Anterior cingulate cortex (tissue), 58 donors: ENCODE data around the gene RFX3.
A peak's percentile ranks its signal among the peaks of the same experiment; 100 is the strongest.

Experiments used
- DNase-seq, 58 donors: peaks; one replicate each; lab custom pipeline; 2025; lab: John Stamatoyannopoulos, UW

RFX3 gene

GRCh38 chr9:3441197-3441816, 84.5 kb downstream of the RFX3 start:
- DNase-seq = peak in 8 of 58 donors; percentile 1 to 22 (median 6)

GRCh38 chr9:3436629-3437420, 89.0 kb downstream of the RFX3 start:
- no peak for DNase-seq

GRCh38 chr9:3435732-3436131, 90.1 kb downstream of the RFX3 start:
- DNase-seq = no peak

GRCh38 chr9:3434594-3434993, 91.2 kb downstream of the RFX3 start:
- DNase-seq = no peak

DNA sequence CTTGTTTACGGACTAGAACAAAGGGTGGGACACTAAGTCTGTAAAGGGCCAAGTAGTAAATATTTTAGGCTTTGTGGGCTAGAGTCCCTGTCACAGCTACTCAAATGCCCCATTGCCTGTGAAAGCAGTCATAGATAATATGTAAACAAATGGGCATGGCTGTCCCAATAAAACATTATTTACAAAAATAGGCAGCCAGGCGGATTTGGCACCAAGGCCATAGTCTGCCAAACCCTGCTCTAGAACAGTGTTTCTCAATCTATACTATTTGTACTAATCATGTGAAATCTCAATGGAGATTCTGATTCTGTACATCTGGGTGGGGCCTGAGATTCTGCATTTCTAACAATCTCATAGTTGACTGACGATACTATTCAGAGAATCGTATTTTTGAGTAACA, 92.0 kb downstream of the RFX3 start:
- no peak for DNase-seq

DNA sequence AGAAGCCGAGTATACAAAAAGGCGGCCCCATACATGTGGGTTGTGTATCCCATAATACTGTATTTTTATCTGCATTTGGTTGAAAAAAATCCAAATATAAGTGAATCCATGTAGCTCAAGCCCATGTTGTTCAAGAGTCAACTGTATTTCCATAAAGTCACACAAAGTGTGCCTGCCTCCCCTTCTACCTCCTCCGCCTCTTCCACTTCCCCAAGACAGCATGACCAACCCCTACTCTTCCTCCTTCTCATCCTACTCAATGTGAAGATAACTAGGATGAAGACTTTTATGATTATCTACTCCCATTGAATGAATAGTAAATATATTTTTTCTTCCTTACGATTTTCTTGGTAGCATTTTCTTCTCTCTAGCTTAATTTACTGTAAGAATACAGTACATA, 92.7 kb downstream of the RFX3 start:
- DNase-seq = no peak

DNA sequence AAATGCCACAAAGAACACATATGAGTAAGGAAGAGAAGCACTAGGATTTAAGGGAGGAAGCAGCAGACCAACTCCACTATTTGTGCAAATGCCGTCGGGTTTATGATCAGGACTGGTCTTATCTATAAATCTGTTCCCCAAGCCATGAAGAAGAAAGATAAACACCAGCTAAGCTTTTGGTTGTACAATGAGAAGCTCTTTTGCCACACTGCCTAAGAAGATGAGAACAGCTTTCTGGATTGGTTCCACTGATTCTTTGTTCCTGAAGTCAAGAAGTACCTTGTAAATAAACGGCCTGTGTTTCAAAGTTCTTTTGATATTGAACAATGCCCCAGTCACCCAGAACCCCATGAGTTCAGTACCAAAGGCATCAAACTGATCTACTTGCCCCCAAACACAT, 93.9 kb downstream of the RFX3 start:
- no peak for DNase-seq

DNA sequence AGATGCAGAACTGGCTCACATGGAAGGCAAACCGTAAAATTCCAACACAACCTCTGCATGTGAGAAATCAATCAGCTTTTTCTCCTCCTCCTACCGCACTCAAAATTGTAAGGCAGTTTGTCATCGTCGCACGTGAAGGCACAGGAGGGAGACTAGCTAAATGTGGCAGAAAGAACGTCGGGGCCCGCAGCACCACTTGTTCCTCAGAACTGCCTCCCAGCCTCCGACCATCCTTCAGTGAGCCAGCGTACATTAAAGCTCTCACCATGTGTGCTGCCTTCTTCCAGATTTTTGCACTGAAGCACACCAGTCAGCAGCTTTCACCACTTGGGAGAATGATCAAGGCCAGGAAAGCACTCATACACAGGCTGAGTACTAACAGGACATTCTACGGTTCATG, 105.9 kb downstream of the RFX3 start:
- DNase-seq = peak in 3 of 58 donors; percentile 9 to 29 (median 12)

GRCh38 chr9:3415906-3416305, 109.9 kb downstream of the RFX3 start:
- no peak for DNase-seq

DNA sequence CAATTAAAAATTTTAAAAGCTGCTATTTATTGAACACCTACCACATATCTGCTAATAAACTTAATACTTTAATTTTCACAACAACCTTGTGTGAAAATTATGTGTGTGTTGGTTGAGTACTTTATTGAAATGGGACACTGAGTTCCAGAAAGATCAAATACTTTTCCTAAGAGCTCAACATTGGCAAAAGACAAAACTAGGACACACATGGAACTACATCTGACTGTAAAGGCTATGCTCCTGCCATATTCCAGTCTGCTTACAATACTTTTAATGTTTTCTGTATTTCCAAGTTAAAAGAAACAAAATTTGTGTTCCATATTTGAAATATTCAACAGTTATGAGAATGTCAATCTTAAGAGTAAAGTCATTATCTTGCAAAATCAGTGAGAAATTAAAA, 111.8 kb downstream of the RFX3 start:
- no peak for DNase-seq

- no peak for DNase-seq
Observed at GRCh38 chr9:3410461-3410860, 115.3 kb downstream of the RFX3 start.

GRCh38 chr9:3409453-3409852, 116.3 kb downstream of the RFX3 start:
- DNase-seq = no peak

DNA sequence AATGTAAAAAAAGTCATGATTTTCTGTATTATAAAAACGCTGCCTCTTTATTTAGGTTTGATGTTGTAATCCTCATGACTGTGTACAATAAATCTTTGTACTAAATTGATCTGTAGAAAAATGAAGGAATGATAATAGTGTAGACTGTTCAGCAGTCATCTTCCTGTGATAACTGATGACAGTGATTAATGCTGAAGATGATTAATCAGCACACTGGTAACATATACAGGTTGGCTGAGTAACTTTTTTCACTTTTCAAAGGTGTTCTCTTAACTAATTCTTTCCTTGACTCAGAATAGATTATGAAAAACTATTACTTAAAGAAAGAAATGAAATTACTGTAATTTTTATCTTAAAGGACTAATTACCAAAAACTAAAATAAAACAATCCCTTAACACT, 122.5 kb downstream of the RFX3 start:
- no peak for DNase-seq

- DNase-seq = peak in 13 of 58 donors; percentile 0 to 24 (median 7)
Observed at GRCh38 chr9:3401221-3401954, 124.4 kb downstream of the RFX3 start.

DNA sequence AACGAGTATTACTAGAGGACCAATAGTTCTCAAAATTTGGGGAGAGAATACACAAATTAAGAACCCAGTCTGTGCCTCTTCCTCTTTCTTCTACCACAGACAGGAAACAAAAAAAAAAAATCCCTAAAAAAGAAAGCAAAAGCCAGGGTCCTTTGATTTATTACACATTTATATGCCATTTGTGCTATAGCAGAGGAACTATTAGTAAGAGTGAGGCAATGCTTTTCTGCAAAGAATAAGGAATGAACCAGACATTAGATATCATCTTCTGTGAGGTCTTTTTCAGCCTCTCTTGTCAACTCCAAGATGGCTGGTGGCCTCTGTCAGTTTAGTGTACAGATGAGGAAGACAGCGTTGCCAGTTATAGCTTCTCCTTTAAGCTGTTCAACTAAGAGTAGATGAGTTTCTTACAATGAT, 127.6 kb downstream of the RFX3 start:
- no peak for DNase-seq

GRCh38 chr9:3397766-3398165, 128.0 kb downstream of the RFX3 start:
- no peak for DNase-seq

GRCh38 chr9:3391414-3391813, 134.4 kb downstream of the RFX3 start:
- no peak for DNase-seq

GRCh38 chr9:3386753-3387152, 139.0 kb downstream of the RFX3 start:
- no peak for DNase-seq

- DNase-seq = no peak
Observed at GRCh38 chr9:3385871-3386270, 139.9 kb downstream of the RFX3 start.

DNA sequence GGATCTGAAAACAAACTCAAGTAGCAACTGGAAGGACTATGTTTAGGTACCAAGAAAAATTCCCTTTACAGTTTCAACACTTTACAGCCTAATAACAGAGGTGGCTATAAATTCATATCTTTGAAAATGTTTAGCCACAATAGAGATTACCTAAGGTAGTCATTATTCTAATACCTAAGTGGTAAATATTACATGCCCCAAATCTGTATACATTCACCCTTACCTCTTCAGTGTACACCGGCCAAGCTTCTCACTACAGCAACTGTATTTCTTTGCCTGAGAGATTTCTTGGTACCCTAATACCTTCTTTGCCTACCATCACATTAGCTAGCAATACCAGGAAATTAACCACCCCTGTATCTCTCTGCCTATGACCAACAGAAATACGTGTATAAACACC, 154.0 kb downstream of the RFX3 start:
- DNase-seq = no peak

DNA sequence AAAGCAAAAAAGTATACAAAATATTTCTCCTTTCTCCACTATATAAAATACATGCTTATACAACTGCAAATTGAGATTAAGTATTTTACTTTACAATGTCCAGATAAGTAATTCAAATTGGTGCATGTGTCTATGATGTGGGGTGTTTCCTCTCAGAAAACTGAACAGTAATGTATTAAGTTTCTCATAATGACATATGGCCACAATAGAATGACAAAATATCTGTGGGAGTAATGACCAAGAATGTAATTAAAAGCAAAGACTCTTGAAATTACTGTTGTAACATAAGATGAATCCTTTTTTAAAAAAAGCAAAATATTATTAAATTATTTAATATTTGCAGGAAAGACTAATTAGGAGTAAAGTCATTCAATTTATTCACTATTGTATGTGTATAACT, 155.1 kb downstream of the RFX3 start:
- DNase-seq = no peak

- DNase-seq = no peak
Observed at GRCh38 chr9:3367185-3367584, 158.6 kb downstream of the RFX3 start.
